GM19468 (cell line): Measurements from ENCODE around the gene ITGB7.

Experiments
- ATAC-seq: cut with Tn5 transposase; IDR thresholded peaks from one replicate; pipeline ENCODE4 v1.9.1; 2021; ENCODE audit warnings: mild to moderate bottlenecking, moderate library complexity, moderate number of reproducible peaks; ENCODE audit not compliant: unreplicated experiment; ENCODE audit errors: extremely low read depth

ITGB7 gene

GRCh38 chr12:53200458-53201176 lies 6.4 kb downstream of the ITGB7 start:
- peak; percentile 20 for ATAC-seq

- no peak for ATAC-seq
These were observed 7.0 kb downstream of the ITGB7 start for GRCh38 chr12:53200107-53200457.

GRCh38 chr12:53199700-53200099 lies 7.4 kb downstream of the ITGB7 start:
- no peak for ATAC-seq

- ATAC-seq = no peak
These were observed 8.5 kb downstream of the ITGB7 start for GRCh38 chr12:53198486-53199110.

DNA sequence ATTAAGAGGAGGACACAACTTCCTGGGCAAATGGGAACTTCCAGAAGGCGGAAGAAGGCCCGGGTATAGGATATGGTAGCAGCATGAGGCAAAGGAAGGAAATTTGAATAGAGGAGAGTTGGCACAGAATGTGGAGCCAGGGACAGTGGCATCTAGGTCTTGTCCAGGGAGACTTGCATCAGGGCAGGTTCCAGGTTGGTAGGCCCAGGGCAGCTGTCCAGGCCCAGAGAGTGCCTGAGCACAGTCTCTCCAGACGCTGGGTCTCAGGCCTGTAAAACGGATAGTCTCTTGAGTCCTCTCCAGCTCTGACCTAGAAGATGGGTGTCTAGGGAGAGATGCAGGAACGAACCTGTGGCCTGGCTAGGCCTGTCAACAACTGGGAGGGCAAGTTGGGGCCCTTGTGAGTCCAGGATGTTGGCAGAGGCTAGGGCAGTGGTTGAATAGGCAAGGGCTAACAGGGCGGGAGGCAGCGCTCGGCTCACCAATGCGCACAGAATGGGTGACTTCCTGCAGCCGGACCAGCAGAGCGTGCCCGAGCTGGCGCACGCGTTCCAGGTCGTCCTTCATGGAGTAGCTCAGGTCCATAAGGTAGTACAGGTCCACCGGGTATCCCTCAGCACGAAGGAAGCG lies 9.9 kb downstream of the ITGB7 start:
- no peak for ATAC-seq

DNA sequence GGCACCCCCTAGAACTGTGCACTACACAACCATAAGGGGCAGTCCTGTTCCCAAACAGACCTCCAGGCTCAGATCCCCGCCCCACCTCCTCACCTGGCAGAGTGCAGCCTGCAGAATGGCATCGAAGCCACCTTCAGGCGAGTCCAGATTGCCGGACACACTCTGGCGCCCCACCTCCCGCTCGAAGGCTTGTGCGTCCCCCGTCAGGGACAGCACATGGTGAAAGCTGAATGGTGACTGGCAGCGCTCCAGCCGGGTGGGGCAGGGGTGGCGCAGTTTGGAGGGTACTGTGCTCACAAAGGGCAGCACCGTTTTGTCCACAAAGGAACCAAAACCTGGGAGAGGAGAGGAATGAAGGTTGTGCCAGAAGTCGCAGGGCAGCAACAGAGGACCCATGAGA lies 10.6 kb downstream of the ITGB7 start:
- ATAC-seq = no peak

- ATAC-seq = no peak
These were observed 11.3 kb downstream of the ITGB7 start for GRCh38 chr12:53195516-53196420.

- ATAC-seq = no peak
These were observed 12.1 kb downstream of the ITGB7 start for GRCh38 chr12:53194973-53195372.

DNA sequence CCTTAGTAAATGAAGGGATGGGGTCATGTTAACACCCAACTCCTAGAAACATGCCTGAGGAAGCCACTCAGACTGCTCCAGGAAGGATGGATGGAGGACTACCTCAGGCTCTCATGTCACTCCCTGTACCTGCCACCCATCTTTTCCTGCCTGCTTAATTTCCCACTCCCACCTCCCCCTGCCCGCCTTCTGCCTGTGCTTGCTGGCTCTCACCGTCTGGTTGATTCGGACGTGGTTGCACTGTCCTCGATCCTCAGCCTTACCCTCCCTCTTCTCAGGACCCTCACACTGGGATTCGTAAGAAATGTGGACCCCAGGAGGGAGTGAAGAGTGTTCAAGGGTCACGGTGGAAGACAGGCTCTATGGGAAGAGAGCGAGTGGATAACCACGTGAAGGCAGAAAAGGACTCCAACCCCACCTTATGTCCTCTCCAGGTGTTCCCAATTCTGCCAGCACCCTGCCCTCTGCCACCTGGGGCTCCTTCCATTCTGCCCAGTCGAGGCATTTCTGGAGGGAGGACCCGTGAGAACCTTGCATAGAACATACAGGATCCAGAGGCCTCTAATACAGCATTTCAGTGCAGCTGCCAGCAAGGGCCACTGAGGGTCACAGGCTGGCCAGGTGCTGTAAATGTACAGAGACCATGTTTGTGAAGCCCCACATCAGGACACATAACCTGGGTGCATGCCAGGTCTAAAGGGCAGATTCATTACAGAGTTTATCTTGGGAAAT lies 12.9 kb downstream of the ITGB7 start:
- no peak for ATAC-seq

DNA sequence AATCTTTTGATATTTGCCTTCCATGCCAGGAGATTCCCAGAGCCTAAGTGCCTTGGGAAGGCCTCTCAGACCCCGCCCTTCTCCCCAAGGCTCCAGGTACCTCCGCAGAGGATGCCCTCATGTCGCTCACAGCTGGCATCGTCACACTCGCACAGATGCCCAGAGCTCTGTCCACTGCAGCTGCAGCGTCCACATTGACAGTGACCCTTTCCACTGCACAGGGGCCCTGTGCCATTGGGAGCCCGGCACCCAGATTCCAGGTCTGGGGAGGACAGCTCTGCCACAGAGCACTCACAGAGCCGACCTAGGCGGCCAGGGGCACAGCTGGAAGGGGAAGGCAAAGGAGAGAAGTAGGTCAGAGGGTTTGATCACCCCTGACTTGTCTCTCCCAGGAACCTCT lies 14.0 kb downstream of the ITGB7 start:
- no peak for ATAC-seq

GRCh38 chr12:53192531-53193021 lies 14.5 kb downstream of the ITGB7 start:
- no peak for ATAC-seq

DNA sequence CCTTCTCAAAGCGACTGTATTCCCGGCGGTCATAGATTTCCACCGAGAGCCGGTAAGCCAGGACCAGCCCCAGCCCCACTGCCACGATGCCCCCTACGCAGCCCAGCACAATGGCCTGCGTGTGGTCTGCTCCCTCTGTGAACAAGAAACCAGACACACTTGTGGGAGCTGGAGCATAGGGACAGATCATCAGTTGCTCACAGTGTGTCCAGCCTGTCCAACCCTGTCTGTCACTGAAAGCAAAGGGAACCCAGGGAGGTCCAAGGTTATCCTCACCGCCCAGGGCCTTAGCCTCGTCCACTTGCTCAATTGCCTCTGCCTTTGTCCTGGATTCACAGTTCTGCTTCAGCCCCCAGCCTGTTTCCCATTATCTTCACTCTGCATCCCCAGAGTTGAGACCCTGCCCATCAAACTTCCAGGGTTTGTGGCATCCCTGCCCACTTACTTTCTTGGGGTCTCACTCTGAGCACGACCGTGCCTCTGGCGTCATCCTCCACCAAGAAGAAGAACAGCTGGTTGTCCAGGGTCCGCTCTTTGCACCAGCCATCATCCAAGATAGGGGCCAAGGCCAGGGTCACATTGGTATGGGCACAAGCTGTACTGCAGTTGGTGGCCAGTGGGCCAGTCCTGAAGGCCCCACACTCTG lies 15.0 kb downstream of the ITGB7 start:
- no peak for ATAC-seq

DNA sequence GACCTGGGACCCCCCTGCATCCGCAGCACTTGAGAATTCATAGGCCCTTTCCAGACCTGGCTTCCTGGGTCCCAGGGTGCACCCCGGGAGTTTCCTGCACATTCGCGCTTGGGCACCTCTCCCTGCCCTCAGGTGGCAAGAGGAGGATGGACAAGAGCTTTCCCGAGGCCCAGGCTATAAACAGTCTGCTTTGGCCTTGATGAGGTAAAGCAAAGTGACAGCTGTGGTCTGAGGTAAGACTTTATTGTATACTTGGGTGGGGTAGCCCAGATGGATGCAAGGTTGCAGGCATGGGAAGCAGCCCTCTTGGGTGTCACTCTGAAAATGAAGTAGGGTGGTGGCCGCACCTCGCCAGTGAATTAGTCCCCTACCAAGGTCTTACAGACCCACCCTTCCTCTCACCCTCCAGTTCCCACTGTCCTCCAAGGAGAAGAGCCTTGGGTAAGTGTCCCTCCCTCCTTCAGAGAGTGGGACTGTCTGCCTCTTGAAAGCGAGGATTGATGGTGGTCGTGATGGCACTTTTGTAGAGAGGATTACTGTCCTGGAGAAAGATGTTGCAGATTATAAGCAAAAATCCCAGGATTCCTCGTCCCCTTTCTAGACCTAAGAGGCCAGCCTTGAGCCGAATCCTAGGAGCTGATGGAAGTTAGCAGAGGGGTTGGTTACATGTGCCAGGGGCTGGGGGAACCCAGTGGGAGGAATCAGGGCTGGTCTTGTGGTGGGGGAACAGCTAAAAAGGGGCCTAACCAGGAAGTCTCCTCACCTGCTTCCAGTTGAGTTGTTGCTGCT lies 15.8 kb downstream of the ITGB7 start:
- no peak for ATAC-seq

DNA sequence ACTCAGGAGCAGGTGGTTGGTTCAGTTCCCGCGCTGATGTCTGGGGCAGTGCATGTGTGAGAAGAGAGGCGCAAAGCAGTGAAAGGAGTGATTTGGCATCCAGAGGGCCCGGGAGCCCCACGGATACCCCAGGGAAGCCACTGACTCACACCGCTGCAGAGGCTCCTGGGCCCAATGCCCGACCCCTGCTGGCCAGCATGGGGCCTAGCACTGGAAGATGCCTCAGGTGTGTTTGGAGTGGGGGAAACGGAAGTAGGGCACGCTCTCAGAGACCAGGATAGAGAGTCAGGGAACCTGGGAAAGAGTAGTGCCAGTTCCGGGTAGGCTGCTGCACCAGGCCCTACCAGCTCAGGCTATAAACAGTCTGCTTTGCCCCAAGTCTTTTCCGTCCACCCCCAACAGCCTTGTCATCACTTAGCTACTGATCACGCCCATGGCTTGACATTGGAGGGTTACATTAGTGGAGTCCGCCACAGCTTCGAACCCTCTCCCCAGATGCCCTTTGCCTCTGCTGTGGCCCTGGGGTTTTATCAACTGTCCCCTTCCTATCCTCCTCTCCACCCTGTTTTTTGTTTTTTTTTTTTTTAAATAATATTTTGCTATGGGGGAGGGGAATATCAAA lies 16.8 kb downstream of the ITGB7 start:
- no peak for ATAC-seq

DNA sequence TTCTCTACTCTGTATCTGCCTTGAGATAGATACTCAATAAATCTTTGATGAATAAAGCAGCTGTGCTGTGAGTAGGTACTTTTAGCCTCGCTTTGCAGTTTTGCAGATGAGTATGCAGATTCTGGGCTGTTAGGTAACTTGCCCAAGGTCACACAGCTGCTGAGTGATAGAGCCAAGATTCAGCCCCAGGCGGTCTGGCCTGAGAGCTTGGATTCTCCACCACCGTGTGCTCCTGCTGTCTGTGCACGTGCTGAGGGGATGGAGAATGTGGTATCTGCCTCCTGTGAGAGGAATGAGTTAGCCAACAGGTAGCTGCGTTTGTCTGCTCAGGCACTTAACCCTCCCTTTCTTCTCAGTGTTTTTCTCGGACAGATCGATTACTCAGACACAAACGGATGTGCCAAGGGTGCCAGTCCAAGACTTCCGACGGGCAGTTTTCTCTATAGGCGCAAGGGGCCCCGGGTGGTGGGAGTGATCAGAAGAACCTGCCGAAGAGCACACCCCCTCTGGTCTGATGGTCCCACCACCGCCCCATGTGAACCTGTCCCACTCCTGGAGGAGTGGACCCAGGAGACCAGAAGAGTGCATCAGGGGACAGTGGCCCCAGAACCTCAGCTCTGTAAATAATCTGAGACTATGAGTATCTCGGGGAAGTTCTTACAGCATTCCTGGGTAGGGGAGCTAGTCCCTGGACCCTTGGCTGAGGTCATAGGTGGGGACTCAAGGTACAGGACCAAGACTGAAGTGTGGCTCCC lies 19.7 kb downstream of the ITGB7 start:
- no peak for ATAC-seq

- ATAC-seq = no peak
These were observed 20.3 kb downstream of the ITGB7 start for GRCh38 chr12:53186745-53187144.

DNA sequence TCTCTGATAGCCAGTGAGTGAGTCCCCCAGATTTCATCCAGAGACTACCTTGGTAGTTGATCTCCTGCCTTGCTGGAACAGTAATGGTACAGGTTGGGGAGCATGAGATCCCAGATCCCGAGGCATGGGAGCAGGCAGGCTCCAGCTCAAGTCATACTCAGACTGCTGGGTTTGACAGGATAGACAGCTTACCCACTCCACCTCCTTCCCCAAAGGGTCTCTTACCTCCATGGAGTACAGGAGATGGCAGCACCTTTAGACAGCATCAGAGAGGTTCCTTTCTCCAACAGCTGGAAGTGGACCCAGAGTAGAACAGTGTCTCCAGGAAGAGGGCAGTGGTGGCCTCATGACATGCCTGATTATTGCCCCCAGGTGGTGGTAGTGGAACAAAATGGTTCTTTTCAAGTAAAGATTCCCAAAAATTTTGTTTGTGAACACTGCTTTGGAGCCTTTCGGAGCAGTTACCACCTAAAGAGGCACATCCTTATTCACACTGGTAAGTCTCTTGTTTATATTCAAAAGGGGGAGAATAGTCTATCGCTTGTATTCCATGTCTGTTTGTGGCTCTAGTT lies 21.4 kb downstream of the ITGB7 start:
- ATAC-seq = no peak
